ENCODE data around the gene IMMP2L. TPM values are rescaled to one million over a fixed set of nuclear protein-coding genes. Genes with fewer than 3 reads are reported as not detected.

IMMP2L gene
- total RNA-seq, 1 experiment from 2014 or later: 8.8 TPM

DNA sequence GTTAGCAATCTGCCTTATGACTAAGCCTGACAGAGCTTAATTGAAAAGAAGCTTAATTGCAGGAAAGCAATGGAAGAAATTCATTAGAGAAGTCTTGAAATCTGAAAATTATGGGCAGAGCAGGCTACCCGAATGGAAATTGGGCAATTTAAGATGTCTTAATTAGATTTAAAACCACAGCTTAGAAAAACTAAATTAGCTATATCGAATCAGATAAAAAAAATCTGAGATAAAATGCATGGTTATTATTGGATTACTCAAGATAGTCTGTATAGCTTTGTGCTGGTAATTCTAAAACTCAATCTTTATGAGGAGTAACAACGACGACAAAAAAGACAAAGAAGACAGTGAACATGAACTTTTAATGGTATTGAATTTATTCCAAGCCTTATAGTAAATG lies 719.5 kb downstream of the IMMP2L start:
- no TSS peak for BruUV-seq (replicated peaks)
- ATAC-seq: no peak
- no peak for DNase-seq (ENCODE audit: low read depth, low spot score)
- ChIA-PET POLR2A (no interaction called here), CTCF (no interaction called here)
- intact Hi-C loops (cut with micrococcal nuclease; ENCODE audit: unreplicated experiment): no loop called here
- in situ Hi-C loops (cut with HindIII; ENCODE audit: low pct_unique_long_range_greater_than_20kb, low sequenced_read_pairs): no loop called here
- Histone ChIP-seq H3K27ac (ENCODE audit: low read length) (no peak overlapping the region), H3K4me3 (ENCODE audit: low read depth in 2 of 2, low read length in 2 of 2) (no peak overlapping the region), H3K9me3 (ENCODE audit: control insufficient read depth, insufficient read depth, low read depth, low read length) (no peaks in the 10 kb centered on the region), H3K36me3 (ENCODE audit: control insufficient read depth, insufficient read depth, low read length) (no peaks in the 10 kb centered on the region), H3K27me3 (ENCODE audit: control insufficient read depth, insufficient read depth, low read length) (no peaks in the 10 kb centered on the region), H3K4me1 (ENCODE audit: control insufficient read depth, insufficient read depth, low read length) (no peaks in the 10 kb centered on the region)
- TF ChIP-seq, protein P1, sequence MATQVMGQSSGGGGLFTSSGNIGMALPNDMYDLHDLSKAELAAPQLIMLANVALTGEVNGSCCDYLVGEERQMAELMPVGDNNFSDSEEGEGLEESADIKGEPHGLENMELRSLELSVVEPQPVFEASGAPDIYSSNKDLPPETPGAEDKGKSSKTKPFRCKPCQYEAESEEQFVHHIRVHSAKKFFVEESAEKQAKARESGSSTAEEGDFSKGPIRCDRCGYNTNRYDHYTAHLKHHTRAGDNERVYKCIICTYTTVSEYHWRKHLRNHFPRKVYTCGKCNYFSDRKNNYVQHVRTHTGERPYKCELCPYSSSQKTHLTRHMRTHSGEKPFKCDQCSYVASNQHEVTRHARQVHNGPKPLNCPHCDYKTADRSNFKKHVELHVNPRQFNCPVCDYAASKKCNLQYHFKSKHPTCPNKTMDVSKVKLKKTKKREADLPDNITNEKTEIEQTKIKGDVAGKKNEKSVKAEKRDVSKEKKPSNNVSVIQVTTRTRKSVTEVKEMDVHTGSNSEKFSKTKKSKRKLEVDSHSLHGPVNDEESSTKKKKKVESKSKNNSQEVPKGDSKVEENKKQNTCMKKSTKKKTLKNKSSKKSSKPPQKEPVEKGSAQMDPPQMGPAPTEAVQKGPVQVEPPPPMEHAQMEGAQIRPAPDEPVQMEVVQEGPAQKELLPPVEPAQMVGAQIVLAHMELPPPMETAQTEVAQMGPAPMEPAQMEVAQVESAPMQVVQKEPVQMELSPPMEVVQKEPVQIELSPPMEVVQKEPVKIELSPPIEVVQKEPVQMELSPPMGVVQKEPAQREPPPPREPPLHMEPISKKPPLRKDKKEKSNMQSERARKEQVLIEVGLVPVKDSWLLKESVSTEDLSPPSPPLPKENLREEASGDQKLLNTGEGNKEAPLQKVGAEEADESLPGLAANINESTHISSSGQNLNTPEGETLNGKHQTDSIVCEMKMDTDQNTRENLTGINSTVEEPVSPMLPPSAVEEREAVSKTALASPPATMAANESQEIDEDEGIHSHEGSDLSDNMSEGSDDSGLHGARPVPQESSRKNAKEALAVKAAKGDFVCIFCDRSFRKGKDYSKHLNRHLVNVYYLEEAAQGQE (IDR thresholded peaks at IDR 0.05; ENCODE audit: insufficient read depth in 1 of 2, low read depth in 2 of 2, low read length in 1 of 2): no peak
- no peak for TF ChIP-seq TCF7L2 (IDR thresholded peaks at IDR 0.05; ENCODE audit: low read depth, low read length)

DNA sequence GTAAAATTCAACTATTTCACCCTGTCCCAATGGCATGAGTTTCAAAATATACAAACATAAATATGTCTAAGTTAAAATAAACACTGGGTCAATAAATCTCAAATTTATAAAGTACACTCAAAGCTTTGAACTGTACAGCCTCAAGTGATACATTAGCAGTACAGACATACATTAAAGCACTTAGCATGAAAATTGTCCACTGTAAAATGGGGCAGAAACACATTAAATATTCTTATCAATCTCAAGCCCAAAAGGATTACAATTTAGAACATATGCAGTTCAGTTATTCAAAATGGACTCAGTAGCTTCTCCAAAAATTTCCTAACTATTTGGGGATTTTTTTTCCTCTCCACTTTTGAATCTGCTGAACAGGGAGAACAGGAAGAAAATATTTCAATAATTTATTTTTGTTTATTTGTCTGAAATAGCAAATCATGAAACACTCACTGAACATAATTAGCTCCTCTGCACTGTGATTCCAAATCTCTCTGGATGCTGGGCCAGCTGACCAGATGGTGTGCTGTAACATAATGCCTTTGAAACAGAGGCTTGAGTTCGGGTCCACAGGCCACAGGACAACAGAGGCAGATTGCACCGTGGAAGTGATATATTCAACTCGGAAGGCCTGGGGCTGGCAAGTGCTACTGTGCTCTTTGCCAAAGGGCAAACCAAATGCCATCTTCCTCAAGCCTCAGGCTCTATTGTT lies 720.3 kb downstream of the IMMP2L start:
- H3K4me3 ChIP-seq (ENCODE audit: low read depth in 2 of 2, low read length in 2 of 2): no peak overlapping the region
- DNase-seq (ENCODE audit: low read depth, low spot score) (no peak), ATAC-seq (no peak)
- H3K9me3 ChIP-seq (ENCODE audit: control insufficient read depth, insufficient read depth, low read depth, low read length): no peaks in the 10 kb centered on the region
- POLR2A ChIA-PET: no interaction called here
- CTCF ChIA-PET: no interaction called here
- no peaks in the 10 kb centered on the region for H3K4me1 ChIP-seq (ENCODE audit: control insufficient read depth, insufficient read depth, low read length)
- no peaks in the 10 kb centered on the region for H3K36me3 ChIP-seq (ENCODE audit: control insufficient read depth, insufficient read depth, low read length)
- no peak for TF ChIP-seq POLR2AphosphoS5 (IDR thresholded peaks at IDR 0.05; ENCODE audit: low read depth, low read length)
- TF ChIP-seq, protein P1 (IDR thresholded peaks at IDR 0.05; ENCODE audit: insufficient read depth in 1 of 2, low read depth in 2 of 2, low read length in 1 of 2): no peak
- TF ChIP-seq, protein P2, sequence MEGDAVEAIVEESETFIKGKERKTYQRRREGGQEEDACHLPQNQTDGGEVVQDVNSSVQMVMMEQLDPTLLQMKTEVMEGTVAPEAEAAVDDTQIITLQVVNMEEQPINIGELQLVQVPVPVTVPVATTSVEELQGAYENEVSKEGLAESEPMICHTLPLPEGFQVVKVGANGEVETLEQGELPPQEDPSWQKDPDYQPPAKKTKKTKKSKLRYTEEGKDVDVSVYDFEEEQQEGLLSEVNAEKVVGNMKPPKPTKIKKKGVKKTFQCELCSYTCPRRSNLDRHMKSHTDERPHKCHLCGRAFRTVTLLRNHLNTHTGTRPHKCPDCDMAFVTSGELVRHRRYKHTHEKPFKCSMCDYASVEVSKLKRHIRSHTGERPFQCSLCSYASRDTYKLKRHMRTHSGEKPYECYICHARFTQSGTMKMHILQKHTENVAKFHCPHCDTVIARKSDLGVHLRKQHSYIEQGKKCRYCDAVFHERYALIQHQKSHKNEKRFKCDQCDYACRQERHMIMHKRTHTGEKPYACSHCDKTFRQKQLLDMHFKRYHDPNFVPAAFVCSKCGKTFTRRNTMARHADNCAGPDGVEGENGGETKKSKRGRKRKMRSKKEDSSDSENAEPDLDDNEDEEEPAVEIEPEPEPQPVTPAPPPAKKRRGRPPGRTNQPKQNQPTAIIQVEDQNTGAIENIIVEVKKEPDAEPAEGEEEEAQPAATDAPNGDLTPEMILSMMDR (IDR thresholded peaks at IDR 0.05): no peak
- no peak for TF ChIP-seq SIN3A (IDR thresholded peaks at IDR 0.05; ENCODE audit: borderline replicate concordance, insufficient read depth, low read depth, low read length)
- no peak for TF ChIP-seq TCF7L2 (IDR thresholded peaks at IDR 0.05; ENCODE audit: low read depth, low read length)
- BruUV-seq (replicated peaks): no TSS peak
- in situ Hi-C loops (cut with HindIII; ENCODE audit: low pct_unique_long_range_greater_than_20kb, low sequenced_read_pairs) (no loop called here), intact Hi-C loops (cut with micrococcal nuclease; ENCODE audit: unreplicated experiment) (no loop called here)
- H3K27ac ChIP-seq (ENCODE audit: low read length): no peak overlapping the region
- H3K27me3 ChIP-seq (ENCODE audit: control insufficient read depth, insufficient read depth, low read length): no peaks in the 10 kb centered on the region
